ENCODE results near the gene SNED1. TPM values are rescaled to one million over a fixed set of nuclear protein-coding genes. Genes with fewer than 3 reads are reported as not detected.

Gene SNED1
- total RNA-seq, 2 experiments from 2014 or later: 0.69 to 0.78 TPM

Other genes with a start within 250 kb of the SNED1 start
- gene KIF1A, start 178.4 kb upstream of the SNED1 start, total RNA-seq: 1 to 10 TPM; 4.6 to 8.2 TPM
- not detected for gene AGXT, start 129.8 kb upstream of the SNED1 start, total RNA-seq
- gene MAB21L4, start 102.5 kb upstream of the SNED1 start, total RNA-seq: not detected
- not detected for gene CROCC2, start 92.3 kb upstream of the SNED1 start, total RNA-seq
- 10 to 100 TPM; 34.4 to 34.5 TPM for gene MTERF4, start 103.7 kb downstream of the SNED1 start, total RNA-seq
- 10 to 100 TPM; 62.9 to 88.1 TPM for gene PASK, start 150.9 kb downstream of the SNED1 start, total RNA-seq
- 100 to 1,000 TPM; 104 to 129 TPM for gene PPP1R7, start 151.8 kb downstream of the SNED1 start, total RNA-seq
- 1 to 10 TPM; 2.1 to 2.4 TPM for gene ANO7, start 190.1 kb downstream of the SNED1 start, total RNA-seq